Mesenchymal stem cell (in vitro differentiated cells and primary cell): Measurements from ENCODE around the gene TMEM231. TPM values are rescaled to one million over a fixed set of nuclear protein-coding genes. Genes with fewer than 3 reads are reported as not detected.

ENCODE experiments used
- DNase-seq: peaks from one replicate; pipeline ENCODE4 v3.0.0-alpha.2; 2013
- H2AFZ ChIP-seq: one replicate; pipeline ENCODE4 v1.6.1; 2013; ENCODE audit warnings: low read depth, mild to moderate bottlenecking, control low read depth, inconsistent platforms, low read length, moderate library complexity
- H2AK5ac ChIP-seq: 2 replicates; pipeline ENCODE4 v1.6.1; 2013; ENCODE audit warnings: low read length, moderate library complexity, mild to moderate bottlenecking, inconsistent platforms; ENCODE audit not compliant: severe bottlenecking
- H2BK120ac ChIP-seq: one replicate; pipeline ENCODE4 v1.6.1; 2013; ENCODE audit warnings: low read depth, mild to moderate bottlenecking, inconsistent platforms, low read length, moderate library complexity
- H2BK12ac ChIP-seq, 2 experiments: one replicate each; pipeline ENCODE4 v1.6.1; 2013; ENCODE audit warnings: inconsistent platforms in 2 of 2, low read length in 2 of 2, mild to moderate bottlenecking in 2 of 2, moderate library complexity in 2 of 2, control low read depth in 1 of 2
- H2BK15ac ChIP-seq: one replicate; pipeline ENCODE4 v1.6.1; 2013; ENCODE audit warnings: mild to moderate bottlenecking, low read depth, inconsistent platforms; ENCODE audit not compliant: poor library complexity, severe bottlenecking
- H2BK5ac ChIP-seq: 2 replicates; pipeline ENCODE4 v1.6.1; 2013; ENCODE audit warnings: low read depth, mild to moderate bottlenecking, low read length, control low read depth, inconsistent platforms; ENCODE audit not compliant: poor library complexity, severe bottlenecking
- H3K14ac ChIP-seq, 2 experiments: one replicate each; pipeline ENCODE4 v1.6.1; 2013; ENCODE audit warnings: inconsistent platforms in 2 of 2, low read length in 2 of 2, control low read depth in 1 of 2, mild to moderate bottlenecking in 1 of 2, moderate library complexity in 1 of 2
- H3K18ac ChIP-seq, 2 experiments: one replicate each; pipeline ENCODE4 v1.6.1; 2013; ENCODE audit warnings: inconsistent platforms in 2 of 2, low read length in 2 of 2, control low read depth in 1 of 2, low read depth in 1 of 2, mild to moderate bottlenecking in 1 of 2
- H3K23ac ChIP-seq, 2 experiments: one replicate each; pipeline ENCODE4 v1.6.1; 2013; ENCODE audit warnings: inconsistent platforms in 2 of 2, low read length in 2 of 2, mild to moderate bottlenecking in 2 of 2, moderate library complexity in 2 of 2, control low read depth in 1 of 2
- H3K27ac ChIP-seq: 2 replicates; pipeline ENCODE4 v1.5.1; 2013; ENCODE audit warnings: mild to moderate bottlenecking, moderate library complexity, low read length, control low read depth, inconsistent platforms; ENCODE audit not compliant: poor library complexity, severe bottlenecking
- H3K27me3 ChIP-seq, 2 experiments: 2 replicates each; pipeline versions ENCODE4 v1.6.1 to v1.7.0; 2013; ENCODE audit warnings: low read length in 2 of 2, mild to moderate bottlenecking in 2 of 2, moderate library complexity in 2 of 2, control low read depth in 1 of 2, inconsistent platforms in 1 of 2; ENCODE audit not compliant: control insufficient read depth in 1 of 2, insufficient read depth in 1 of 2
- H3K36me3 ChIP-seq, 2 experiments: 2 replicates each; pipeline versions ENCODE4 v1.6.1 to v1.7.0; 2013; ENCODE audit warnings: low read length in 2 of 2, control low read depth in 1 of 2, inconsistent platforms in 1 of 2, low read depth in 1 of 2, mild to moderate bottlenecking in 1 of 2; ENCODE audit not compliant: insufficient read depth in 2 of 2, control insufficient read depth in 1 of 2
- H3K4ac ChIP-seq, 2 experiments: one replicate each; pipeline ENCODE4 v1.6.1; 2013; ENCODE audit warnings: inconsistent platforms in 2 of 2, low read length in 2 of 2, mild to moderate bottlenecking in 2 of 2, moderate library complexity in 2 of 2, control low read depth in 1 of 2, low read depth in 1 of 2
- H3K4me1 ChIP-seq: 2 replicates; pipeline ENCODE4 v1.6.1; 2013; ENCODE audit warnings: low read depth, low read length, control low read depth; ENCODE audit not compliant: control insufficient read depth, insufficient read depth
- H3K4me2 ChIP-seq: 2 replicates; pipeline ENCODE4 v1.6.1; 2013; ENCODE audit warnings: low read length, mild to moderate bottlenecking, inconsistent platforms; ENCODE audit not compliant: poor library complexity, severe bottlenecking
- H3K4me3 ChIP-seq, 2 experiments: 2 replicates each; pipeline versions ENCODE4 v1.5.1 to v1.7.0; 2013; ENCODE audit warnings: low read length in 2 of 2, mild to moderate bottlenecking in 2 of 2, control low read depth in 1 of 2, low read depth in 1 of 2; ENCODE audit not compliant: insufficient read depth in 1 of 2
- H3K79me1 ChIP-seq: replicated peaks from 2 replicates; pipeline ENCODE4 v1.6.1; 2013; ENCODE audit warnings: mild to moderate bottlenecking, control low read depth, low read length, inconsistent platforms; ENCODE audit not compliant: poor library complexity, severe bottlenecking
- H3K9ac ChIP-seq: 2 replicates; pipeline ENCODE4 v1.7.0; 2013; ENCODE audit warnings: mild to moderate bottlenecking, low read length, moderate library complexity
- H3K9me3 ChIP-seq: 2 replicates; pipeline ENCODE4 v1.7.0; 2013; ENCODE audit warnings: mild to moderate bottlenecking, low read length; ENCODE audit not compliant: control insufficient read depth
- H4K8ac ChIP-seq: one replicate; pipeline ENCODE4 v1.6.1; 2013; ENCODE audit warnings: inconsistent platforms, mild to moderate bottlenecking, low read length, moderate library complexity
- H4K91ac ChIP-seq: one replicate; pipeline ENCODE4 v1.6.1; 2013; ENCODE audit warnings: mild to moderate bottlenecking, low read length, inconsistent platforms
- WGBS: methylation state at CpG from one replicate; pipeline ENCODE4 v1.1.7; 2013; ENCODE audit warnings: mixed read lengths; 5-methylcytosine and 5-hydroxymethylcytosine counted together
- polyA plus RNA-seq, 2 experiments: library from polyadenylated mRNA; stranded (reverse); fragments of 200-250 nt; gene quantifications; one replicate each; pipeline ENCODE4 v1.2.3, GENCODE V29; 2013

TMEM231 gene
- 14.5 TPM for polyA plus RNA-seq (2013, experiment 1 of 2)
- 17.1 TPM for polyA plus RNA-seq (2013, experiment 2 of 2)

GRCh38 chr16:75555707-75556430 is at the start of gene TMEM231:
Gene TMEM231 (minus strand): TSS chr16:75556252. CDS start chr16:75556209, 43 bp downstream.
- Histone ChIP-seq H4K8ac (peak within 1 kb of the TSS; percentile 87), H3K18ac (peak within 1 kb of the TSS; percentile 9 to 54), H3K9ac (peak within 1 kb of the TSS; percentile 93), H3K14ac (no peak within 1 kb of the TSS), H3K27ac (peak within 1 kb of the TSS; percentile 12), H2AFZ (peak within 1 kb of the TSS; percentile 83), H2BK12ac (no peak within 1 kb of the TSS), H3K79me1 (peaks cover 6% of the 10 kb centered on the region), H3K9me3 (no peaks in the 10 kb centered on the region), H4K91ac (no peak within 1 kb of the TSS), H3K4me2 (peak within 1 kb of the TSS; percentile 77), H2BK15ac (peak within 1 kb of the TSS; percentile 3), H3K23ac (no peak within 1 kb of the TSS), H3K4ac (peak within 1 kb of the TSS; percentile 54 to 75), H2AK5ac (no peak within 1 kb of the TSS), H3K4me3 (peak within 1 kb of the TSS; percentile 77 to 94), H3K27me3 (peaks cover 0 to 9% of the 10 kb centered on the region in 2 experiments), H3K4me1 (peaks cover 7% of the 10 kb centered on the region), H2BK120ac (peak within 1 kb of the TSS; percentile 19), H3K36me3 (no peaks in the 10 kb centered on the region), H2BK5ac (no peak within 1 kb of the TSS)
- under 1% methylated on average over 70 of the region's 75 CpGs for WGBS
- peak; percentile 95 for DNase-seq

- Histone ChIP-seq H2AK5ac (no peak overlapping the region), H3K4ac (no peak overlapping the region), H2BK15ac (no peak overlapping the region), H2BK120ac (no peak overlapping the region), H3K9ac (no peak overlapping the region), H3K9me3 (no peaks in the 10 kb centered on the region), H4K8ac (no peak overlapping the region), H3K4me2 (no peak overlapping the region), H3K27me3 (no peaks in the 10 kb centered on the region), H3K14ac (no peak overlapping the region), H2AFZ (no peak overlapping the region), H3K4me3 (no peak overlapping the region), H3K18ac (no peak overlapping the region), H3K79me1 (peaks cover 1% of the 10 kb centered on the region), H3K4me1 (no peaks in the 10 kb centered on the region), H2BK5ac (no peak overlapping the region), H3K23ac (no peak overlapping the region), H2BK12ac (no peak overlapping the region), H3K36me3 (peaks cover 20 to 79% of the 10 kb centered on the region in 2 experiments), H4K91ac (no peak overlapping the region), H3K27ac (no peak overlapping the region)
- WGBS = 97% methylated on average over 4 of the region's 4 CpGs
- no peak for DNase-seq
Measured at GRCh38 chr16:75603241-75603640, 47.2 kb upstream of the TMEM231 start.

- Histone ChIP-seq H2AK5ac (no peak overlapping the region), H3K4ac (no peak overlapping the region), H3K9ac (no peak overlapping the region), H3K36me3 (peaks cover 33 to 65% of the 10 kb centered on the region in 2 experiments), H4K8ac (no peak overlapping the region), H3K4me3 (no peak overlapping the region), H2BK12ac (no peak overlapping the region), H3K9me3 (peaks cover 11% of the 10 kb centered on the region), H3K23ac (no peak overlapping the region), H3K4me2 (no peak overlapping the region), H2AFZ (no peak overlapping the region), H2BK120ac (no peak overlapping the region), H2BK15ac (no peak overlapping the region), H3K14ac (no peak overlapping the region), H3K79me1 (peaks cover 3% of the 10 kb centered on the region), H2BK5ac (no peak overlapping the region), H3K27ac (no peak overlapping the region), H3K27me3 (no peaks in the 10 kb centered on the region), H4K91ac (no peak overlapping the region), H3K4me1 (no peaks in the 10 kb centered on the region), H3K18ac (no peak overlapping the region)
- WGBS = 95% methylated on average over 6 of the region's 6 CpGs
- no peak for DNase-seq
Measured at GRCh38 chr16:75599452-75600277, 43.6 kb upstream of the TMEM231 start.
